ENCODE measurements around the gene DUSP7.

The DUSP7 gene

GRCh38 chr3:52021489-52022268, 34.7 kb downstream of the DUSP7 start:
- DNase-seq (ENCODE audit: insufficient read length, low spot score) = peak; percentile 90
- TF ChIP-seq, protein P1, sequence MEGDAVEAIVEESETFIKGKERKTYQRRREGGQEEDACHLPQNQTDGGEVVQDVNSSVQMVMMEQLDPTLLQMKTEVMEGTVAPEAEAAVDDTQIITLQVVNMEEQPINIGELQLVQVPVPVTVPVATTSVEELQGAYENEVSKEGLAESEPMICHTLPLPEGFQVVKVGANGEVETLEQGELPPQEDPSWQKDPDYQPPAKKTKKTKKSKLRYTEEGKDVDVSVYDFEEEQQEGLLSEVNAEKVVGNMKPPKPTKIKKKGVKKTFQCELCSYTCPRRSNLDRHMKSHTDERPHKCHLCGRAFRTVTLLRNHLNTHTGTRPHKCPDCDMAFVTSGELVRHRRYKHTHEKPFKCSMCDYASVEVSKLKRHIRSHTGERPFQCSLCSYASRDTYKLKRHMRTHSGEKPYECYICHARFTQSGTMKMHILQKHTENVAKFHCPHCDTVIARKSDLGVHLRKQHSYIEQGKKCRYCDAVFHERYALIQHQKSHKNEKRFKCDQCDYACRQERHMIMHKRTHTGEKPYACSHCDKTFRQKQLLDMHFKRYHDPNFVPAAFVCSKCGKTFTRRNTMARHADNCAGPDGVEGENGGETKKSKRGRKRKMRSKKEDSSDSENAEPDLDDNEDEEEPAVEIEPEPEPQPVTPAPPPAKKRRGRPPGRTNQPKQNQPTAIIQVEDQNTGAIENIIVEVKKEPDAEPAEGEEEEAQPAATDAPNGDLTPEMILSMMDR (IDR thresholded peaks at IDR 0.05; ENCODE audit: insufficient read depth, missing control alignments) = no peak
- FAIRE-seq = no peak

- TF ChIP-seq, protein P1 (IDR thresholded peaks at IDR 0.05; ENCODE audit: insufficient read depth, missing control alignments) = no peak
- no peak for DNase-seq (ENCODE audit: insufficient read length, low spot score)
- FAIRE-seq = no peak
Measured at GRCh38 chr3:52020796-52021195, 35.6 kb downstream of the DUSP7 start.

GRCh38 chr3:52019352-52020080, 36.9 kb downstream of the DUSP7 start:
- DNase-seq (ENCODE audit: insufficient read length, low spot score) = no peak
- TF ChIP-seq, protein P1 (IDR thresholded peaks at IDR 0.05; ENCODE audit: insufficient read depth, missing control alignments) = no peak
- FAIRE-seq = no peak

DNA sequence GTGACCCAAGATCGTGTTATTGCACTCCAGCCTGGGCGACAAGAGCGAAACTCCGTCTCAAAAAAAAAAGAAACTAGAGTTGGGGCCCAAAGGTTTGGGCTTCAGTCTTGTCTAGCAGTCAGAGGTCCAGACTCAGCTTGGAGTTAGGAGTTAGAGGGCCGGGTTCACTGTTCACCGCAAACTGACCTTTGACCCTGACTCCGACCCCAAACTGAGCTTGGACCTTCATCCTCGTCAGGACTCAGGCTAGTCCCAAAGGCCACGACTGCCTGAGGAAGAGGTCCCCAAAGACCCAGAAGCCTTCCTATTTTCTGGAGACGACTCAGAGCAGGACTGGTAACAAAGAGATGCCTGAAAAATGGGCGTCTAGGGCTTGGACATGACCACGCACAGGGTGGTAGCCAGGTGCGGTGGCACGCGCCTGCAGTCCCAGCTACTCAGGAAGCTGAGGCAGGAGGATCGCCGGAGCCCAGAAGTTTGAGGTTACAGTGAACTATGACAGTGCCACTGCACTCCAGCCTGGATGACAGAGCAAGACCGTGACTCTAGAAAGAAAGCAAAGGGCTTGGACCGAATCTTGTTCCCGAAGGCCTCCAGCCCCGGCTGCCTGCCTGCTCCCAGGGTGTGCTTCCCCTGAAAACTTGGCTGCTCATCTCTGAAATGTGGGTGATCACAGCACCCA, 37.9 kb downstream of the DUSP7 start:
- FAIRE-seq (no peak), DNase-seq (ENCODE audit: insufficient read length, low spot score) (no peak)
- TF ChIP-seq, protein P1 (IDR thresholded peaks at IDR 0.05; ENCODE audit: insufficient read depth, missing control alignments) = no peak

GRCh38 chr3:52017586-52017985, 38.8 kb downstream of the DUSP7 start:
- TF ChIP-seq, protein P1 (IDR thresholded peaks at IDR 0.05; ENCODE audit: insufficient read depth, missing control alignments) = no peak
- DNase-seq (ENCODE audit: insufficient read length, low spot score) = no peak
- FAIRE-seq = no peak

DNA sequence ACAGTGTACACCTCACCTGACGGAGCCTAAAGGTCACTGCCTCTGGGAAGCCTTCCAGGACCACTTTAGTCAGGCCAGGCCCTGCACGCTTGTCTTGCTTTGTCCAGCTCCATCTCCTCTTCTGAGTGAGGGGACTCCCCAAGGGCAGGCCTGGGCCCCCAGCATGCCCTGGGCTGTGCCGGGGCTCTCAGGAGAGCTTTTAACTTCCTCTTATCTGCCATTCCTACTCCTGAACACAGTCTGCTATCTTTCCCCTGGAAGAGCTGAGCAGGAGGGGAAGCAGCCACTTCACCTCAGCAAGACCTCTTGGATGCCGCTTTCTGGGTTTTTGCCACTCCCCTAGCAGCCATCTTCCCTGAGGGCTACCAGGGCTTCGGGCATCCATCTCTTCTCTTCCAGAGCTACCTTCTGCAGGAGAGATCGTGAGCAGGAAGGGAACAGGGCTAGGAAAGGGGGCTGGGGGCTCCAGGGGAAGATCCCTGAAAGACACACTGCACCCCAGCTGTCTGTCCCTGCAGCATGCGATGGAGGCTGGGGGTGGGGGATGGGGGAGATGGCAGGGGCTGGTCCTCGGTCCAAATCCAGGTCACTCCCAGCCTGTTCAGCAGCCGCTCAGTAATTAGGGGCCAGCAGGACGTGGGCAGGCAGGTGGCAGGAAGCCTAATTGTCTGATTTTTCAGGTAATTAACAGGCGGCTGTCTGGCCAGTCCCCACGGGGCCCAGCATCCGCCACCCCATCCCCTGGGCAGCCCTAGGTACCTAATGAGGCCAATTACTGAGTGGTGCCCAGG, 40.7 kb downstream of the DUSP7 start:
- TF ChIP-seq, protein P1 (IDR thresholded peaks at IDR 0.05; ENCODE audit: insufficient read depth, missing control alignments) = no peak
- FAIRE-seq = no peak
- DNase-seq (ENCODE audit: insufficient read length, low spot score) = no peak

Data from D721Med (cell line).